Fibroblast of lung (primary cell): Measurements from ENCODE around the gene THRB. TPM values are rescaled to one million over a fixed set of nuclear protein-coding genes. Genes with fewer than 3 reads are reported as not detected.

Experiments used
- DNase-seq, 2 donors: peaks; one replicate each; pipeline versions ENCODE4 v3.0.0 to v3.0.0-alpha.2; 2010; ENCODE audit warnings: low read depth in 2 of 2
- H2AFZ ChIP-seq: 2 replicates; pipeline ENCODE4 v1.5.1; 2012; ENCODE audit warnings: low read length, control low read depth, inconsistent platforms
- H3K27ac ChIP-seq: 2 replicates; pipeline ENCODE4 v1.5.1; 2011; ENCODE audit warnings: low read length, control low read depth; ENCODE audit not compliant: insufficient read depth
- H3K27me3 ChIP-seq: 2 replicates; pipeline ENCODE4 v1.5.1; 2011; ENCODE audit warnings: mild to moderate bottlenecking, low read length; ENCODE audit not compliant: control insufficient read depth, insufficient read depth
- H3K36me3 ChIP-seq: 2 replicates; pipeline ENCODE4 v1.5.1; 2011; ENCODE audit warnings: low read length; ENCODE audit not compliant: control insufficient read depth, insufficient read depth
- H3K4me1 ChIP-seq: 2 replicates; pipeline ENCODE4 v1.5.1; 2011; ENCODE audit warnings: low read length; ENCODE audit not compliant: control insufficient read depth, insufficient read depth; ENCODE audit errors: extremely low read depth
- H3K4me2 ChIP-seq: 2 replicates; pipeline ENCODE4 v1.5.1; 2011; ENCODE audit warnings: low read length, control low read depth; ENCODE audit not compliant: insufficient read depth; ENCODE audit errors: extremely low read depth
- H3K4me3 ChIP-seq, 4 experiments: fragments of 200-600 bp in 1 of 4; sonication (generic) in 1 of 4; replicated peaks in 1 of 4; 2 replicates each; pipeline ENCODE4 v1.5.1; 2011 to 2016; ENCODE audit warnings: low read length in 4 of 4, low read depth in 3 of 4, mild to moderate bottlenecking in 3 of 4, control low read depth in 2 of 4, inconsistent platforms in 1 of 4, mixed read lengths in 1 of 4; ENCODE audit not compliant: insufficient read depth in 1 of 4; ENCODE audit errors: control extremely low read depth in 1 of 4
- H3K79me2 ChIP-seq: 2 replicates; pipeline ENCODE4 v1.5.1; 2012; ENCODE audit warnings: mild to moderate bottlenecking, low read length, inconsistent platforms; ENCODE audit not compliant: control insufficient read depth, insufficient read depth
- H3K9ac ChIP-seq: 2 replicates; pipeline ENCODE4 v1.5.1; 2011; ENCODE audit warnings: mild to moderate bottlenecking, low read length, control low read depth; ENCODE audit not compliant: insufficient read depth
- H3K9me3 ChIP-seq: 2 replicates; pipeline ENCODE4 v1.5.1; 2012; ENCODE audit warnings: low read depth, low read length; ENCODE audit not compliant: control insufficient read depth, insufficient read depth
- H4K20me1 ChIP-seq: 2 replicates; pipeline ENCODE4 v1.5.1; 2011; ENCODE audit warnings: low read length; ENCODE audit not compliant: control insufficient read depth, insufficient read depth; ENCODE audit errors: extremely low read depth
- EZH2 ChIP-seq: IDR thresholded peaks from 2 replicates; pipeline ENCODE4 v1.5.1; 2012; ENCODE audit warnings: low read length, control low read depth, mild to moderate bottlenecking; ENCODE audit errors: missing control alignments
- polyA plus RNA-seq, 2 donors: library from polyadenylated mRNA; depleted of rRNA in 1 of 2; stranded (reverse) in 1 of 2; unstranded in 1 of 2; fragments of >200 nt; gene quantifications; 2 replicates each; pipeline ENCODE4 v1.2.1, GENCODE V29; 2011 to 2012; ENCODE audit warnings: missing spikeins in 1 of 2
- total RNA-seq: library from RNA; depleted of rRNA; stranded (reverse); fragments of >200 nt; gene quantifications from 2 replicates; pipeline ENCODE4 v1.2.1, GENCODE V29; 2014
- TF ChIP-seq, protein P1 (sequence below), 2 donors: IDR thresholded peaks in 1 of 2; conservative IDR thresholded peaks in 1 of 2; 1 replicate in 1 of 2; 2 replicates in 1 of 2; pipeline ENCODE4 v1.5.1; 2011 to 2012; ENCODE audit warnings: low read length in 2 of 2, control low read depth in 1 of 2, inconsistent platforms in 1 of 2, low read depth in 1 of 2, mild to moderate bottlenecking in 1 of 2

Gene THRB
- total and polyA plus RNA-seq, 2 donors (not counting 1 experiment from before 2014, with no cell fraction given): 4.2 to 7.4 TPM

DNA sequence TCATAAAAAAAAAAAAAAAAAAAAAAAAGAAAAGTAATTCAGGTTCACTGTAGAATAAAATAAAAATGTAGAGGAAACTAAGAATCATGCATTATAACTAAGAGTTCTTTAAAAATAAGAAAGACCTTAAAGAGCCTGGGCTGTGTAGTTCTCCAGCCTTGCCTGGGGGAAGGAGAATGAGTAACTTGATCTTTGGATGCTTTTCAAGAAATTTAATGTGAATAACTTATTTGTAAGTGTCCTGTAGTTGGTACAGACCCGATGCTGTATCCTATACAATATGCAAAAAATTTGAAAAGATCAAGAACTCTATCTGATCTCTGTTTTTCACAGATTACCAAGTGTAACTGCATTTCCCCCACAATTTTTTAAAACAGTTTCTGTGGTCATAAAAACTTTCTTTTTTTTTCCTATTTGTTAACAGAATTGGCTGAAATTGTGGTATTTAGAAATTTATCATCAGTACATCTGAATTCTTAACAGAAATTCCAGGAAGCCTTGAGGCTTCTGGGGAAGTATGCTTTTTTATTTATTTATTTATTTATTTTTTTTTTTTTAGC is 195.3 kb downstream of the THRB start:
- H3K4me1 ChIP-seq: peaks cover 6% of the 10 kb centered on the region
- H3K4me2 ChIP-seq: no peak overlapping the region
- DNase-seq: peak; percentile 28 to 34
- TF ChIP-seq, protein P1, sequence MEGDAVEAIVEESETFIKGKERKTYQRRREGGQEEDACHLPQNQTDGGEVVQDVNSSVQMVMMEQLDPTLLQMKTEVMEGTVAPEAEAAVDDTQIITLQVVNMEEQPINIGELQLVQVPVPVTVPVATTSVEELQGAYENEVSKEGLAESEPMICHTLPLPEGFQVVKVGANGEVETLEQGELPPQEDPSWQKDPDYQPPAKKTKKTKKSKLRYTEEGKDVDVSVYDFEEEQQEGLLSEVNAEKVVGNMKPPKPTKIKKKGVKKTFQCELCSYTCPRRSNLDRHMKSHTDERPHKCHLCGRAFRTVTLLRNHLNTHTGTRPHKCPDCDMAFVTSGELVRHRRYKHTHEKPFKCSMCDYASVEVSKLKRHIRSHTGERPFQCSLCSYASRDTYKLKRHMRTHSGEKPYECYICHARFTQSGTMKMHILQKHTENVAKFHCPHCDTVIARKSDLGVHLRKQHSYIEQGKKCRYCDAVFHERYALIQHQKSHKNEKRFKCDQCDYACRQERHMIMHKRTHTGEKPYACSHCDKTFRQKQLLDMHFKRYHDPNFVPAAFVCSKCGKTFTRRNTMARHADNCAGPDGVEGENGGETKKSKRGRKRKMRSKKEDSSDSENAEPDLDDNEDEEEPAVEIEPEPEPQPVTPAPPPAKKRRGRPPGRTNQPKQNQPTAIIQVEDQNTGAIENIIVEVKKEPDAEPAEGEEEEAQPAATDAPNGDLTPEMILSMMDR (conservative IDR thresholded peaks at IDR 0.05 in 1 of 2, IDR thresholded peaks at IDR 0.05 in 1 of 2; ENCODE audit: low read depth in 1 of 2, low read length in 2 of 2): no peak
- no peak for TF ChIP-seq EZH2
- H3K9me3 ChIP-seq: no peaks in the 10 kb centered on the region
- no peaks in the 10 kb centered on the region for H3K36me3 ChIP-seq
- H4K20me1 ChIP-seq: no peaks in the 10 kb centered on the region
- no peaks in the 10 kb centered on the region for H3K27me3 ChIP-seq
- no peak overlapping the region for H3K4me3 ChIP-seq
- no peak overlapping the region for H3K27ac ChIP-seq
- no peak overlapping the region for H2AFZ ChIP-seq
- no peak overlapping the region for H3K9ac ChIP-seq
- H3K79me2 ChIP-seq: no peaks in the 10 kb centered on the region

DNA sequence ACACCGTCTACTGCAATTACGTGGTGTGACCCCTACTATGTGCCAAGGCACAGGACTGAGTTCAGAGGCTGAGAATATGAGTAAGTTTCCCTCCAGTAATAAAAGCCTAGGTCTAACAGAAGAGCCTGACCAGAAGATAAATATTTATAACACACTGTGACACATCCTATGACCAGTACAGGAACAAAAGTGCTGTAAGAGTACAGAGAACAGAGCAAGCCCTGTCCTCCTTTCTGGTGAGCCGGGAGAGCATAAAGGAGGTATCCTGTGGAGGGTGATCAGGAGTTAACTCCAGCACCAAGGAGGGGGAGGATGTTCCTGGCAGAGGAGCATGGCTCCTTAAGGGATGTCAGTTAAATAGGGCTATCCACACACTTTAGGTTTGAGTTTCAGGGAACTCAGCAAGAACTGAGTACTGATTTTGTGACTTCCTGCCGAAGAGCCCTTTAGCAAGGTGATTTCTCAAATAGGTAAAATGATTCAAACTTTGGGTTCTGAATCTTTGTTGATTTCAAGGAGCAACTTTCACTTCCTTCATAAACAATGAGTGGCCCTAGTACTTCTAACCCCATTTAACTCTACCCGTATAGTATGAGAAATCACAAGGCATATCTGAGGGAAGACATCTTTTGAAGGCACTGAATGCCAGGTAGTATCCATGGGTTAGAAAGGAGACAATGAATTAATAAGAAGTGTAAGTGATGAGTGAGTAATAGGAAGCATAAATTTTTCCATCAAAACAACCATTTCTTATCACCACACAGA is 198.0 kb downstream of the THRB start:
- peaks cover 6% of the 10 kb centered on the region for H3K4me1 ChIP-seq
- no peak overlapping the region for H2AFZ ChIP-seq
- no peaks in the 10 kb centered on the region for H3K27me3 ChIP-seq
- no peak overlapping the region for H3K27ac ChIP-seq
- H3K4me3 ChIP-seq: no peak overlapping the region
- H3K79me2 ChIP-seq: no peaks in the 10 kb centered on the region
- H4K20me1 ChIP-seq: no peaks in the 10 kb centered on the region
- TF ChIP-seq EZH2: no peak
- H3K36me3 ChIP-seq: no peaks in the 10 kb centered on the region
- no peaks in the 10 kb centered on the region for H3K9me3 ChIP-seq
- H3K4me2 ChIP-seq: no peak overlapping the region
- DNase-seq: peak; percentile 14 to 36
- H3K9ac ChIP-seq: no peak overlapping the region

DNA sequence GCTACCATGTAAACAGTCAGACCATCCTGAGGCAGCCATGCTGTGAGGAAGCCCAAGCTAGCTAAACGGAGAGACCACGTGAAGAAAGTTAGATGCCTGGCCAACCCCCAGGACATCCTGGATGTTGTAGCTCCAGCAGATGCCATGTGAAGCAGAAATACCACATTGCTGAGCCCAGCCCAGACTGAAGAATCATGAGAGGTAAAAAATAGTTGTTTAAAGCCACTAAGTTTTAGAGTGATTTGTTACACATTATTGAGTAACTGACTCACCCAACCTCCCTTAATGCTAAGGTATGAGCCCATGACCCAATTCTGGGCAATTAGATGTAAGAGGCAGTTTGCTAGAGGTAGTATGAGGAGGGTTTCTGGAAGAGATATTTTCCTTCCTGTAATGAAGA is 200.5 kb downstream of the THRB start:
- H3K79me2 ChIP-seq: no peaks in the 10 kb centered on the region
- no peaks in the 10 kb centered on the region for H4K20me1 ChIP-seq
- H3K9me3 ChIP-seq: no peaks in the 10 kb centered on the region
- H3K4me3 ChIP-seq: no peak overlapping the region
- no peak for DNase-seq
- no peaks in the 10 kb centered on the region for H3K27me3 ChIP-seq
- no peak overlapping the region for H3K4me2 ChIP-seq
- TF ChIP-seq, protein P1 (conservative IDR thresholded peaks at IDR 0.05 in 1 of 2, IDR thresholded peaks at IDR 0.05 in 1 of 2; ENCODE audit: low read depth in 1 of 2, low read length in 2 of 2): no peak
- no peak for TF ChIP-seq EZH2
- H3K27ac ChIP-seq: no peak overlapping the region
- no peak overlapping the region for H2AFZ ChIP-seq
- no peaks in the 10 kb centered on the region for H3K4me1 ChIP-seq
- H3K9ac ChIP-seq: no peak overlapping the region
- H3K36me3 ChIP-seq: no peaks in the 10 kb centered on the region
